ENCODE results near the gene ITCH. TPM values are rescaled to one million over a fixed set of nuclear protein-coding genes. Genes with fewer than 3 reads are reported as not detected.
"Not testable (repeated sequence)": the region's sequence is repeated elsewhere in the genome, so short reads cannot be mapped to it uniquely, and the experiment has no call there.

ITCH gene
- total RNA-seq, 1 donor from 2014 or later = 39.8 TPM

- DNase-seq (ENCODE audit: missing footprints) = no peak
- ATAC-seq = no peak
- intact Hi-C loops (cut with DNase I) = no loop called here
Measured at GRCh38 chr20:34369265-34369664, 6.2 kb downstream of the ITCH start.

- intact Hi-C loops (cut with DNase I) = no loop called here
- no peak for ATAC-seq
Measured at GRCh38 chr20:34370062-34370461, 7.0 kb downstream of the ITCH start.

GRCh38 chr20:34373445-34373844 lies 10.4 kb downstream of the ITCH start:
- ATAC-seq = no peak
- intact Hi-C loops (cut with DNase I) = no loop called here
- no peak for DNase-seq (ENCODE audit: missing footprints)

More at GRCh38 chr20:34370062-34370461, 7.0 kb downstream of the ITCH start:
- no peak for DNase-seq (ENCODE audit: missing footprints)

GRCh38 chr20:34374209-34374760 lies 11.2 kb downstream of the ITCH start:
- intact Hi-C loops (cut with DNase I) = no loop called here
- DNase-seq (ENCODE audit: missing footprints) = no peak
- ATAC-seq = no peak

GRCh38 chr20:34375977-34376430 lies 12.9 kb downstream of the ITCH start:
- no peak for DNase-seq (ENCODE audit: missing footprints)
- no peak for ATAC-seq
- intact Hi-C loops (cut with DNase I) = no loop called here

GRCh38 chr20:34377072-34377847 lies 14.2 kb downstream of the ITCH start:
- intact Hi-C loops (cut with DNase I) = no loop called here
- DNase-seq (ENCODE audit: missing footprints) (no peak), ATAC-seq (no peak)

GRCh38 chr20:34382174-34382573 lies 19.1 kb downstream of the ITCH start:
- intact Hi-C loops (cut with DNase I) = no loop called here
- no peak for DNase-seq (ENCODE audit: missing footprints)
- ATAC-seq = no peak

GRCh38 chr20:34382877-34383455 lies 19.9 kb downstream of the ITCH start:
- intact Hi-C loops (cut with DNase I); DNase-seq (ENCODE audit: missing footprints); ATAC-seq: not testable (repeated sequence)

- DNase-seq (ENCODE audit: missing footprints) (no peak), ATAC-seq (no peak)
- intact Hi-C loops (cut with DNase I) = no loop called here
Measured at GRCh38 chr20:34385464-34385863, 22.4 kb downstream of the ITCH start.

GRCh38 chr20:34388000-34388399 lies 24.9 kb downstream of the ITCH start:
- intact Hi-C loops (cut with DNase I) = no loop called here
- no peak for DNase-seq (ENCODE audit: missing footprints)
- no peak for ATAC-seq

GRCh38 chr20:34388678-34389077 lies 25.6 kb downstream of the ITCH start:
- intact Hi-C loops (cut with DNase I) = no loop called here
- DNase-seq (ENCODE audit: missing footprints) (no peak), ATAC-seq (no peak)

- intact Hi-C loops (cut with DNase I) = no loop called here
- no peak for DNase-seq (ENCODE audit: missing footprints)
- no peak for ATAC-seq
Measured at GRCh38 chr20:34389206-34389953, 26.3 kb downstream of the ITCH start.

- ATAC-seq (no peak), DNase-seq (ENCODE audit: missing footprints) (no peak)
- intact Hi-C loops (cut with DNase I) = no loop called here
Measured at GRCh38 chr20:34389954-34390555, 27.0 kb downstream of the ITCH start.

GRCh38 chr20:34396408-34396807 lies 33.3 kb downstream of the ITCH start:
- ATAC-seq = no peak
- intact Hi-C loops (cut with DNase I) = no loop called here
- DNase-seq (ENCODE audit: missing footprints) = no peak

GRCh38 chr20:34397096-34397495 lies 34.0 kb downstream of the ITCH start:
- no peak for DNase-seq (ENCODE audit: missing footprints)
- intact Hi-C loops (cut with DNase I) = no loop called here
- ATAC-seq = no peak

- ATAC-seq; DNase-seq (ENCODE audit: missing footprints); intact Hi-C loops (cut with DNase I): not testable (repeated sequence)
Measured at GRCh38 chr20:34400776-34401175, 37.7 kb downstream of the ITCH start.

GRCh38 chr20:34401741-34402455 lies 38.8 kb downstream of the ITCH start:
- DNase-seq (ENCODE audit: missing footprints) = no peak
- intact Hi-C loops (cut with DNase I) = no loop called here
- no peak for ATAC-seq

- ATAC-seq (no peak), DNase-seq (ENCODE audit: missing footprints) (no peak)
- intact Hi-C loops (cut with DNase I) = no loop called here
Measured at GRCh38 chr20:34402461-34402860, 39.4 kb downstream of the ITCH start.
